Stimulated activated CD4-positive, alpha-beta T cell treated with anti-CD3 and anti-CD28 coated beads, TNF-alpha, amount 100 ng/mL, for 1 hour (primary cell): ENCODE results near the gene ZKSCAN4.

ENCODE experiments used
- DNase-seq, 3 donors: peaks; one replicate each; pipeline ENCODE4 v3.0.0-alpha.2; 2020; ENCODE audit warnings: low read depth in 3 of 3, low spot score in 1 of 3

The ZKSCAN4 gene

GRCh38 chr6:28209753-28210535, 42.1 kb downstream of the ZKSCAN4 start:
- DNase-seq, result no peak

GRCh38 chr6:28208111-28208659, 43.9 kb downstream of the ZKSCAN4 start:
- DNase-seq, result no peak

GRCh38 chr6:28207510-28208110, 44.5 kb downstream of the ZKSCAN4 start:
- DNase-seq, result no peak

GRCh38 chr6:28206928-28207509, 45.0 kb downstream of the ZKSCAN4 start:
- no peak for DNase-seq

- no peak for DNase-seq
Measured at GRCh38 chr6:28206527-28206926, 45.5 kb downstream of the ZKSCAN4 start.

GRCh38 chr6:28205879-28206278, 46.2 kb downstream of the ZKSCAN4 start:
- no peak for DNase-seq

GRCh38 chr6:28203201-28203600, 48.9 kb downstream of the ZKSCAN4 start:
- no peak for DNase-seq

GRCh38 chr6:28200020-28200419, 52.0 kb downstream of the ZKSCAN4 start:
- no peak for DNase-seq
